H1 (cell line): ENCODE data around the gene EIF2S2. TPM values are rescaled to one million over a fixed set of nuclear protein-coding genes. Genes with fewer than 3 reads are reported as not detected.
A peak's percentile ranks its signal among the peaks of the same experiment; 100 is the strongest.

ENCODE experiments used
- CTCF ChIA-PET: fragments of 300-600 bp; sonication (Branson Sonifier 250); formaldehyde crosslinking; loops from one replicate; lab custom pipeline; 2021; ENCODE audit not compliant: partially characterized antibody; lab: Charles Lee
- POLR2A ChIA-PET: fragments of 300-600 bp; sonication (Branson Sonifier 250); formaldehyde crosslinking; loops from one replicate; lab custom pipeline; 2021; ENCODE audit warnings: inconsistent platforms; ENCODE audit not compliant: partially characterized antibody; lab: Charles Lee
- DNase-seq, 2 experiments: peaks; one replicate each; pipeline versions ENCODE4 v3.0.0 to v3.0.0-alpha.2; 2010 to 2022; ENCODE audit warnings: low spot score in 2 of 2, low read depth in 1 of 2, mixed read lengths in 1 of 2
- FAIRE-seq: peaks from 2 replicates; lab custom pipeline; 2011; peaks lifted over from hg19 to GRCh38; lab: Jason Lieb, UNC
- H2AFZ ChIP-seq: 2 replicates; pipeline ENCODE4 v1.8.1; 2012; ENCODE audit warnings: low read length, inconsistent platforms
- H2AK5ac ChIP-seq: 2 replicates; pipeline ENCODE4 v1.6.1; 2013; ENCODE audit warnings: low read depth, low read length
- H2BK120ac ChIP-seq: replicated peaks from 2 replicates; pipeline ENCODE3; 2013; ENCODE audit warnings: low read depth, low read length, inconsistent platforms
- H2BK12ac ChIP-seq: 2 replicates; pipeline ENCODE4 v1.6.1; 2013; ENCODE audit warnings: low read depth, low read length
- H2BK15ac ChIP-seq: 2 replicates; pipeline ENCODE4 v1.6.1; 2013; ENCODE audit warnings: low read length
- H2BK20ac ChIP-seq: 2 replicates; pipeline ENCODE4 v1.6.1; 2013; ENCODE audit warnings: low read length
- H2BK5ac ChIP-seq: 2 replicates; pipeline ENCODE4 v1.6.1; 2013; ENCODE audit warnings: low read depth, low read length
- H3K14ac ChIP-seq: 2 replicates; pipeline ENCODE4 v1.6.1; 2013; ENCODE audit warnings: inconsistent platforms; ENCODE audit not compliant: insufficient read length
- H3K18ac ChIP-seq: 2 replicates; pipeline ENCODE4 v1.6.1; 2013; ENCODE audit warnings: low read length; ENCODE audit errors: extremely low read depth
- H3K23ac ChIP-seq: 2 replicates; pipeline ENCODE4 v1.6.1; 2013; ENCODE audit warnings: inconsistent platforms; ENCODE audit not compliant: insufficient read length
- H3K23me2 ChIP-seq: 2 replicates; pipeline ENCODE4 v1.6.1; 2013; ENCODE audit warnings: low read depth, low read length
- H3K27ac ChIP-seq: 2 replicates; pipeline ENCODE4 v1.6.1; 2011; ENCODE audit warnings: low read depth, low read length, inconsistent platforms
- H3K27me3 ChIP-seq, 4 experiments: replicated peaks in 1 of 4; 1 replicate in 1 of 4; 2 replicates in 3 of 4; pipeline versions ENCODE4 v1.6.1 to v1.8.1; 2011 to 2013; ENCODE audit warnings: low read length in 3 of 4, mild to moderate bottlenecking in 3 of 4, inconsistent platforms in 2 of 4, mixed read lengths in 2 of 4, moderate library complexity in 1 of 4; ENCODE audit not compliant: control insufficient read depth in 3 of 4, insufficient read depth in 3 of 4; ENCODE audit errors: extremely low read depth in 1 of 4
- H3K36me3 ChIP-seq, 4 experiments: 2 replicates each; pipeline versions ENCODE4 v1.6.1 to v1.8.1; 2011 to 2013; ENCODE audit warnings: mild to moderate bottlenecking in 4 of 4, low read length in 3 of 4, moderate library complexity in 2 of 4, control low read depth in 1 of 4, inconsistent platforms in 1 of 4; ENCODE audit not compliant: insufficient read depth in 4 of 4, control insufficient read depth in 2 of 4
- H3K4ac ChIP-seq: replicated peaks from 2 replicates; pipeline ENCODE3; 2013; ENCODE audit warnings: low read length, low read depth, mixed read lengths, inconsistent platforms; ENCODE audit not compliant: insufficient read length
- H3K4me1 ChIP-seq, 4 experiments: replicated peaks in 1 of 4; 1 replicate in 1 of 4; 2 replicates in 3 of 4; pipeline versions ENCODE4 v1.6.1 to v1.8.1; 2011 to 2013; ENCODE audit warnings: low read length in 3 of 4, inconsistent platforms in 2 of 4, mixed read lengths in 1 of 4; ENCODE audit not compliant: insufficient read depth in 4 of 4, control insufficient read depth in 3 of 4
- H3K4me2 ChIP-seq, 2 experiments: 2 replicates each; pipeline versions ENCODE4 v1.6.1 to v1.8.1; 2011 to 2013; ENCODE audit warnings: low read depth in 2 of 2, low read length in 2 of 2, control low read depth in 1 of 2, inconsistent platforms in 1 of 2, mild to moderate bottlenecking in 1 of 2; ENCODE audit not compliant: insufficient read depth in 1 of 2
- H3K4me3 ChIP-seq, 4 experiments: fragments of 200-600, 300-600 bp in 1 of 4; sonication (generic), shearing (Covaris generic), sonication (Bioruptor Twin) in 1 of 4; 2 replicates each; pipeline versions ENCODE4 v1.5.1 to v1.8.1; 2011 to 2016; ENCODE audit warnings: low read length in 4 of 4, low read depth in 3 of 4, control low read depth in 2 of 4, inconsistent platforms in 2 of 4, mild to moderate bottlenecking in 2 of 4, mixed read lengths in 1 of 4, moderate library complexity in 1 of 4; ENCODE audit not compliant: insufficient read depth in 2 of 4; ENCODE audit errors: extremely low read depth in 1 of 4
- H3K56ac ChIP-seq: replicated peaks from 2 replicates; pipeline ENCODE3; 2013; ENCODE audit warnings: low read depth, mild to moderate bottlenecking, mixed read lengths, low read length, inconsistent platforms; ENCODE audit not compliant: insufficient read length
- H3K79me1 ChIP-seq: 2 replicates; pipeline ENCODE4 v1.6.1; 2013; ENCODE audit warnings: low read depth, low read length, control low read depth
- H3K79me2 ChIP-seq, 2 experiments: 2 replicates each; pipeline versions ENCODE4 v1.6.1 to v1.8.1; 2012 to 2013; ENCODE audit warnings: low read length in 2 of 2, mild to moderate bottlenecking in 2 of 2, inconsistent platforms in 1 of 2; ENCODE audit not compliant: insufficient read depth in 2 of 2, control insufficient read depth in 1 of 2
- H3K9ac ChIP-seq, 4 experiments: replicated peaks in 1 of 4; 1 replicate in 1 of 4; 2 replicates in 3 of 4; pipeline versions ENCODE4 v1.6.1 to v1.8.1; 2011 to 2013; ENCODE audit warnings: low read depth in 3 of 4, low read length in 3 of 4, control low read depth in 2 of 4, mild to moderate bottlenecking in 2 of 4, moderate library complexity in 2 of 4, inconsistent platforms in 1 of 4; ENCODE audit errors: extremely low read depth in 1 of 4
- H3K9me3 ChIP-seq, 2 experiments: 2 replicates each; pipeline versions ENCODE4 v1.6.1 to v1.8.1; 2012 to 2013; ENCODE audit warnings: mild to moderate bottlenecking in 2 of 2, moderate library complexity in 2 of 2, control low read depth in 1 of 2, inconsistent platforms in 1 of 2, low read depth in 1 of 2, low read length in 1 of 2, mixed read lengths in 1 of 2; ENCODE audit not compliant: insufficient read depth in 2 of 2
- H4K20me1 ChIP-seq, 2 experiments: replicated peaks in 1 of 2; 2 replicates each; pipeline versions ENCODE3 to v1.8.1; 2011 to 2013; ENCODE audit warnings: inconsistent platforms in 2 of 2, low read length in 2 of 2, mild to moderate bottlenecking in 1 of 2; ENCODE audit not compliant: insufficient read depth in 2 of 2, control insufficient read depth in 1 of 2
- H4K5ac ChIP-seq: 2 replicates; pipeline ENCODE4 v1.6.1; 2013; ENCODE audit warnings: low read length, low read depth, mixed read lengths, inconsistent platforms; ENCODE audit not compliant: insufficient read length
- H4K8ac ChIP-seq: 2 replicates; pipeline ENCODE4 v1.8.0; 2013; ENCODE audit warnings: mild to moderate bottlenecking, moderate library complexity, low read length, inconsistent platforms; ENCODE audit not compliant: insufficient read depth; ENCODE audit errors: extremely low read depth
- H4K91ac ChIP-seq: replicated peaks from 2 replicates; pipeline ENCODE3; 2013; ENCODE audit warnings: low read length, mixed read lengths, inconsistent platforms; ENCODE audit not compliant: insufficient read length
- KDM4A ChIP-seq: IDR thresholded peaks from one replicate; pipeline ENCODE4 v1.7.1; 2012; ENCODE audit warnings: low read depth, mild to moderate bottlenecking, moderate library complexity, low read length, inconsistent platforms; ENCODE audit not compliant: severe bottlenecking
- RFX5 ChIP-seq: IDR thresholded peaks from 2 replicates; pipeline ENCODE4 v1.6.1; 2011; ENCODE audit warnings: low read depth, low read length, improper control_type of control experiment, borderline replicate concordance
- whole genome bisulfite sequencing, 2 experiments: shearing (Covaris generic) in 1 of 2; methylation state at CpG; one replicate each; pipeline versions ENCODE4 v1.1.6 to v1.1.7; 2013 to 2015; ENCODE audit warnings: low lambda C conversion rate in 2 of 2, mixed read lengths in 2 of 2, inconsistent platforms in 1 of 2, low coverage in 1 of 2, missing lambda C conversion rate in 1 of 2; ENCODE audit not compliant: insufficient replicate concordance in 2 of 2, insufficient coverage in 1 of 2, insufficient read length in 1 of 2; ENCODE audit errors: extremely low coverage in 1 of 2, missing lambda C conversion rate in 1 of 2; 5-methylcytosine and 5-hydroxymethylcytosine counted together
- polyA plus RNA-seq, 7 experiments: library from polyadenylated mRNA; depleted of rRNA in 3 of 7; stranded (reverse) in 5 of 7; unstranded in 2 of 7; fragments of >200 nt in 5 of 7; fragments of 200-250 nt in 2 of 7; gene quantifications; 1 replicate in 5 of 7; 2 replicates in 1 of 7; 4 replicates in 1 of 7; pipeline versions ENCODE4 v1.2.1 to v1.2.3, GENCODE V29; 2011 to 2013; ENCODE audit warnings: missing spikeins in 2 of 7, mixed read lengths in 2 of 7
- total RNA-seq: library from RNA; stranded (reverse); fragmentation: NEBNext Ultra II Directional; extraction: Animal tissue kit (Norgen Biotek cat#: 25700); gene quantifications from 2 replicates; pipeline ENCODE4 v1.2.1, GENCODE V29; 2021

Gene EIF2S2
- total and polyA plus RNA-seq, 2 of the 8 experiments (the other 6 are each of a cell fraction or from before 2014, with no cell fraction given) = 59.5 to 142 TPM

DNA sequence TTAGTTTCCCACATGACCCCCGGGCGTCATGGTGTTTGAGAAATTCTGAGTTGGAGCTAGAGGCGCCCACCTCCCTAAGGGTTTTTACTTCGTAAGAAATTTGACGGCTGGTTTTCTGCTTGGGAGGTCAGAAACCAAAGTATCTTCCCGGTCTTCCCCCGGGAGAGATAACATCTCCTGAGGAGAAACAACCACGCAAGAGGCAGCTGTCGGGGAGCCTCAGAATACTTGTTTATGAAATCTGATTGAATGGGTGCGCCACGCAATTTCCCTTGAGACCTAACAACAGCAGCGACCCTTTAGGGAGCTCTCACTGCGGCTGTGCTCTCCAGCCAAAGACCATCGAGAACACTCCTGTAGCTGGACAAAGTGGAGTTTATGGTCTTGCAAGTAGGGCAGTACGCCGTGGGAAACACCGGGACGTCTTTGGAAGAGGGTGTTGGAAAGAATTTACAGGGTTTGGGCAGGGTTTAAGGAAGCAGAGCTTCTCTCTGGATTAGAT lies 608 bp upstream of the EIF2S2 start:
- peaks cover 0 to 15% (median 8%) of the 10 kb centered on the region in 4 experiments; a peak in 4 of 8 replicates for H3K36me3 ChIP-seq
- POLR2A ChIA-PET = interaction anchor here (0.6 to 3.9 kb wide), 39 partner anchors 8 to 1172 kb away, joined by 3 to 53 read pairs (median 4); partner anchors contain the start of genes EIF6, ITCH and RALY
- FAIRE-seq = no peak

More for the DNA sequence above, 608 bp upstream of the EIF2S2 start:
- WGBS, 2 experiments = 11% methylated on average over 18 of the region's 18 CpGs; no CpG with 5 or more reads in 1 of the 2 experiments
- TF ChIP-seq RFX5 (no peak), KDM4A (peak; percentile 6)
- TF ChIP-seq, all 59 proteins: peak for 1
- Histone ChIP-seq H3K18ac (peak overlapping the region; percentile 39; the same call in 1 of the 2 replicates), H4K20me1 (peaks cover 24% of the 10 kb centered on the region in 2 experiments), H2BK120ac (no peak overlapping the region), H3K79me1 (no peaks in the 10 kb centered on the region), H3K4ac (no peak overlapping the region), H3K23me2 (peaks cover 9% of the 10 kb centered on the region), H3K4me2 (peak overlapping the region; percentile 77 to 85), H2BK20ac (no peak overlapping the region), H2AK5ac (no peak overlapping the region), H3K14ac (no peak overlapping the region), H3K56ac (no peak overlapping the region), H3K27ac (peak overlapping the region; percentile 27; the same call in 1 of the 2 replicates), H2BK12ac (no peak overlapping the region; the same call in 1 of the 2 replicates), H4K91ac (no peak overlapping the region), H2BK5ac (peak overlapping the region; percentile 29; the same call in 1 of the 2 replicates), H3K27me3 (no peaks in the 10 kb centered on the region), H3K9me3 (no peaks in the 10 kb centered on the region), H2BK15ac (0 out of 2 replicates have a peak overlapping the region, but pooled peaks have one; percentile 65), H3K79me2 (peaks cover 29 to 43% of the 10 kb centered on the region in 2 experiments), H3K9ac (peak overlapping the region; percentile 30 to 82 (median 55)), H3K4me1 (peaks cover 0 to 6% (median 0%) of the 10 kb centered on the region in 4 experiments; a peak in 3 of 7 replicates), H3K4me3 (peak overlapping the region; percentile 59 to 99 (median 98)), H4K8ac (no peak overlapping the region; the same call in 1 of the 2 replicates), H3K23ac (no peak overlapping the region), H2AFZ (0 out of 2 replicates have a peak overlapping the region, but pooled peaks have one; percentile 14), H4K5ac (peak overlapping the region; percentile 2)
- DNase-seq = no peak
- CTCF ChIA-PET = interaction anchor here (0.6 to 1.5 kb wide), 7 partner anchors 11 to 1490 kb away, joined by 3 to 5 read pairs (median 3); no protein-coding TSS in a partner anchor
